Right lobe of liver (tissue), 6 donors: Measurements from ENCODE around the gene RUNDC3A. TPM values are rescaled to one million over a fixed set of nuclear protein-coding genes. Genes with fewer than 3 reads are reported as not detected.
"Not testable (repeated sequence)": the region's sequence is repeated elsewhere in the genome, so short reads cannot be mapped to it uniquely, and the experiment has no call there.

Source experiments
- ATAC-seq, 4 donors: fragments of 200-7000 bp; cut with Tn5 transposase; one replicate each; pipeline ENCODE4 v1.9.1; 2020; ENCODE audit warnings: mild to moderate bottlenecking in 4 of 4, moderate library complexity in 4 of 4
- DNase-seq, 3 donors: peaks; one replicate each; pipeline ENCODE4 v3.0.0-alpha.2; 2020
- H3K27ac ChIP-seq, 3 donors: fragments of 200-600 bp; one replicate each; pipeline ENCODE4 v1.8.0; 2022
- H3K27me3 ChIP-seq, 2 donors: fragments of 200-600 bp; one replicate each; pipeline ENCODE4 v1.8.0; 2022
- H3K36me3 ChIP-seq, 4 donors: fragments of 200-600 bp; sonication (generic) in 1 of 4; one replicate each; pipeline versions ENCODE4 v1.5.1 to v1.8.0; 2017 to 2022; ENCODE audit warnings: control low read depth in 1 of 4
- H3K4me1 ChIP-seq, 4 donors: fragments of 200-600 bp; sonication (generic) in 1 of 4; one replicate each; pipeline versions ENCODE4 v1.5.1 to v1.8.0; 2017 to 2022; ENCODE audit warnings: control low read depth in 1 of 4
- H3K4me3 ChIP-seq, 3 donors: fragments of 200-600 bp; one replicate each; pipeline ENCODE4 v1.8.0; 2022
- H3K9me3 ChIP-seq, 4 donors: fragments of 200-600 bp; sonication (generic) in 1 of 4; one replicate each; pipeline versions ENCODE4 v1.5.1 to v1.8.0; 2017 to 2022; ENCODE audit warnings: control low read depth in 1 of 4
- POLR2A ChIP-seq: fragments of 450-650 bp; IDR thresholded peaks from one replicate; pipeline ENCODE4 v1.6.1; 2017; ENCODE audit warnings: antibody characterized with exemption, mild to moderate bottlenecking
- whole genome bisulfite sequencing: methylation state at CpG from one replicate; pipeline ENCODE4 v1.1.6; 2018; ENCODE audit warnings: low coverage, low lambda C conversion rate; ENCODE audit not compliant: insufficient coverage; ENCODE audit errors: missing lambda C conversion rate; 5-methylcytosine and 5-hydroxymethylcytosine counted together
- intact Hi-C, 2 donors: fragments of 100-400 bp; cut with DNase I; formaldehyde crosslinking; loops; one replicate each; pipeline versions ENCODE4 v1.11.2 to v1.14.1; 2022
- total RNA-seq, 6 experiments: library from RNA; depleted of rRNA in 2 of 6; stranded (reverse); fragments of >200 nt in 2 of 6; fragmentation: NEBNext Ultra II Directional in 3 of 6; extraction: Animal tissue kit (Norgen Biotek cat#: 25700) in 3 of 6; gene quantifications; one replicate each; pipeline versions ENCODE4 v1.1.0 to v1.2.4, GENCODE V29; 2016 to 2023
- TF ChIP-seq, protein P1 (sequence below), 4 donors: fragments of 200-600 bp in 3 of 4; fragments of 450-650 bp in 1 of 4; IDR thresholded peaks; one replicate each; pipeline versions ENCODE4 v1.5.1 to v1.8.0; 2016 to 2022; ENCODE audit warnings: antibody characterized with exemption in 4 of 4, mild to moderate bottlenecking in 2 of 4
- donor health status: DM: no; HTN: yes; CAD: no.
- donor health status: DM: no; HTN: no; CAD: no.
- donor health status: DM: no; HTN: no; CAD: no.
- donor health status: DM: no; HTN: yes; CAD: no.
- donor health status: DM: no; HTN: yes; CAD: no.

RUNDC3A gene
- total RNA-seq, 6 experiments from 2014 or later: 0.12 to 0.75 TPM; not detected in 4

DNA sequence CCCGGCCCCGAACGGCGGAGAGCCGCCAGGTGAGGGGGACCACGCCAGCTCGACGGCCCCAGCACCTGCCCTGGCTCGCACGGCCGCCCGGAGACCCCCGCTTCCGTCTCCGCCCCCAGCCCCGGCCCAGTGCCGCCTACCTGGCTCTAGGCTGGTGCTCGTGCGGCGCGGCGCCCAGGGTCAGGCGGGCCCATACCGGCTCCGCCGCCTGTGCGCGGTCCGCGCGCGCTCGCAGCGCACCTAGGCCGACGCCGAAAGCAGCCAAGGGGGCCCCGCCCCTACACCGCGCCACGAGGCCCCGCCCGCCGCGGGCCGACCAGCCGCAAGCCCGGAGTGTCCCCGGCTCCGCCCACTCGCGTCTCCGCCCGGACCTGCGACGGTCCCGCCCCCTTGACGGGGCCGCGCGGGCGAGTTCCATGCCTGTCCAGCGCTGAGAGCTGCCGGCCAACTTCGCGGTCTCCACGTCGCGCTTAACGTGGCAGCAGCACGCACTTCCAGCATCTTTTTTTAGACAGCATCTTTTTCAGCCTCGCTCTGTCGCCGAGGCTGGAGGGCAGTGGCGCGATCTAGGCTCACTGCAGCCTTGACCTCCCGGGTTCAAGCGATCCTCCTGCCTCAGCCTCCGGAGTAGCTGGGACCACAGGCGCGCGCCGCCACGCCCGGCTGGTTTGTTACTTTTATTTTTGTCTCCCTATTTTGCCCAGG lies 16.3 kb downstream of the RUNDC3A start, which contains the start of gene SLC25A39:
Gene SLC25A39 (minus strand): TSS at position 253 of the 705 bp plus-strand sequence. CDS start 1,261 bp downstream, outside the sequence.
- peak within 1 kb of the TSS; percentile 70 to 86 (median 76) for H3K27ac ChIP-seq
- H3K36me3 ChIP-seq: peaks cover 0 to 24% (median 3%) of the 10 kb centered on the region in 4 donors
- peak; percentile 96 for DNase-seq
- ATAC-seq: peak; percentile 87 to 92 (median 88)
- WGBS: 0% methylated on average over 22 of the region's 85 CpGs
- intact Hi-C loops: loop anchor here (5.0 kb wide), 1 partner anchor 112 kb away; no protein-coding TSS in a partner anchor
- H3K9me3 ChIP-seq: no peaks in the 10 kb centered on the region
- no peaks in the 10 kb centered on the region for H3K27me3 ChIP-seq
- H3K4me1 ChIP-seq: peaks cover 0 to 12% (median 5%) of the 10 kb centered on the region in 4 donors
- peak within 1 kb of the TSS; percentile 89 to 100 (median 97) for H3K4me3 ChIP-seq
- TF ChIP-seq, protein P1, sequence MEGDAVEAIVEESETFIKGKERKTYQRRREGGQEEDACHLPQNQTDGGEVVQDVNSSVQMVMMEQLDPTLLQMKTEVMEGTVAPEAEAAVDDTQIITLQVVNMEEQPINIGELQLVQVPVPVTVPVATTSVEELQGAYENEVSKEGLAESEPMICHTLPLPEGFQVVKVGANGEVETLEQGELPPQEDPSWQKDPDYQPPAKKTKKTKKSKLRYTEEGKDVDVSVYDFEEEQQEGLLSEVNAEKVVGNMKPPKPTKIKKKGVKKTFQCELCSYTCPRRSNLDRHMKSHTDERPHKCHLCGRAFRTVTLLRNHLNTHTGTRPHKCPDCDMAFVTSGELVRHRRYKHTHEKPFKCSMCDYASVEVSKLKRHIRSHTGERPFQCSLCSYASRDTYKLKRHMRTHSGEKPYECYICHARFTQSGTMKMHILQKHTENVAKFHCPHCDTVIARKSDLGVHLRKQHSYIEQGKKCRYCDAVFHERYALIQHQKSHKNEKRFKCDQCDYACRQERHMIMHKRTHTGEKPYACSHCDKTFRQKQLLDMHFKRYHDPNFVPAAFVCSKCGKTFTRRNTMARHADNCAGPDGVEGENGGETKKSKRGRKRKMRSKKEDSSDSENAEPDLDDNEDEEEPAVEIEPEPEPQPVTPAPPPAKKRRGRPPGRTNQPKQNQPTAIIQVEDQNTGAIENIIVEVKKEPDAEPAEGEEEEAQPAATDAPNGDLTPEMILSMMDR (IDR thresholded peaks at IDR 0.05): no peak
- TF ChIP-seq POLR2A: peak; percentile 84

DNA sequence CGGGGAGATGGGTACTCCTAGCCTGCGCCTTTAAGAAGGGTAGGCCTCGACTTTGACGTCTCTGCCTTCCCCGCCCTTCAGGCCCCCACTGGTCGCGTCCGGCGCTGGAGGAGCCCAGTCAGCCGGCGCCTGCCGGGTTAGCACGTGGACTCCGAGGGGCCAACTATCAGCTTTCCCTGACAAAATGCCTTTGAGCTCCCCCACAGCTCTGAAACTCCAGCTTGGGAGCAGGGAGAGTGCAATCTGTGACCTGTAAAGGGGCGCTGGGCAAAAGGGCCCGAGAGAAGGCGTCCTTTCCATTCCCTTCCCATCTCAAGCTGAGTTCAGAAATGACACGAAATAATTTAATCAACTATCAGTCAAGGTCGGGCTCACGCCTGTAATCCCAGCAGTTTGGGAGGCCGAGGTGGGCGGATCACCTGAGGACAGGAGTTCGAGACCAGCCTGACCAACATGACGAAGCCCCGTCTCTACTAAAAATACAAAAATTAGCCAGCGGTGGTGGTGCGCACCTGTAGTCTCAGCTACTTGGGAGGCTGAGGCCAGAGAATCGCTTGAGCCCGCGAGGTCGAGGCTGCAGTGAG lies 18.6 kb downstream of the RUNDC3A start:
- intact Hi-C loops: no loop called here
- 42% methylated on average over 17 of the region's 31 CpGs for WGBS

DNA sequence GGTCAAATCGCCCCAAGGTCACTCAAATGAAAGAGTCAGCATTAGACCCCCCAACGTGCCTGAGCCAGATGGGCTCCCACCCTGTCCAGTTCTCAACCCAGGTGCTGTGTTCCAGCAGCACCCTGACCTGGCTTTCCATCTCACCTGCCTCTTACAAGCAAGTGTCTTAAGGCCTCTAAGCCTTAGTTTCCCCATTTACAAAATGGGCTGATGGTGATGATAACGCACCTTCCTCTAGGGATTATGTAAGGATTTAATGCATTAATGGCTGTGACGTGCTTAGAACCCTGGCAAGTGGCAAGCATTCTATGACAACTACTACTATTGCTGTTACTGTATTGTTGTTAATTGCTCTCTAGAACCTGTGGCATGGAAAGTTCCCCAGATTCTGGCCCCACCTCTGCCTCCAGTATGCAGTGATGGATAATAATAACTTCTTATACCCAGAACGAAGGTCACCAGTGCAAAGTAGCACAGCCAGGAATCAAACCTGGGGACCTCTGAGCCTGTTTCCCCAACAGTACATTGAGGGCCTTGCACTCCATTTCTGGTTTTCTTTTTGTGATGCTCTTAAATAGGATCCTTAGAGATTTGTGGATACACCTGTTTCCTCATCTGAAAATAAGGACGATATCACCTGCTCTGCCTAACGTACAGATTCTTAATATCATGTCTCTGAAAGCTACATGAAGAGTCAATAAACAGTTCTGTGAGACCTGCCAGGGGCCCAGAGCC lies 19.5 kb downstream of the RUNDC3A start:
- H3K27me3 ChIP-seq: no peaks in the 10 kb centered on the region
- H3K36me3 ChIP-seq: no peaks in the 10 kb centered on the region
- DNase-seq (no peak), ATAC-seq (no peak)
- 68% methylated on average over 5 of the region's 7 CpGs for WGBS
- intact Hi-C loops: no loop called here
- peaks cover 0 to 17% (median 6%) of the 10 kb centered on the region in 4 donors for H3K4me1 ChIP-seq
- no peaks in the 10 kb centered on the region for H3K9me3 ChIP-seq
- no peak overlapping the region for H3K4me3 ChIP-seq
- H3K27ac ChIP-seq: no peak overlapping the region
- TF ChIP-seq, protein P1 (IDR thresholded peaks at IDR 0.05): no peak
- TF ChIP-seq POLR2A: no peak

More for the DNA sequence above, 18.6 kb downstream of the RUNDC3A start:
- Histone ChIP-seq H3K4me1 (peaks cover 0 to 17% (median 6%) of the 10 kb centered on the region in 4 donors), H3K27me3 (no peaks in the 10 kb centered on the region), H3K4me3 (peak overlapping the region in 1 of 3 donors; percentile 14), H3K9me3 (no peaks in the 10 kb centered on the region), H3K27ac (no peak overlapping the region), H3K36me3 (peaks cover 0 to 6% (median 0%) of the 10 kb centered on the region in 4 donors)
- TF ChIP-seq, protein P1 (IDR thresholded peaks at IDR 0.05): no peak
- TF ChIP-seq POLR2A: no peak
- ATAC-seq: peak; percentile 80 to 87 (median 86)
- DNase-seq: peak; percentile 97 to 98 (median 98)

DNA sequence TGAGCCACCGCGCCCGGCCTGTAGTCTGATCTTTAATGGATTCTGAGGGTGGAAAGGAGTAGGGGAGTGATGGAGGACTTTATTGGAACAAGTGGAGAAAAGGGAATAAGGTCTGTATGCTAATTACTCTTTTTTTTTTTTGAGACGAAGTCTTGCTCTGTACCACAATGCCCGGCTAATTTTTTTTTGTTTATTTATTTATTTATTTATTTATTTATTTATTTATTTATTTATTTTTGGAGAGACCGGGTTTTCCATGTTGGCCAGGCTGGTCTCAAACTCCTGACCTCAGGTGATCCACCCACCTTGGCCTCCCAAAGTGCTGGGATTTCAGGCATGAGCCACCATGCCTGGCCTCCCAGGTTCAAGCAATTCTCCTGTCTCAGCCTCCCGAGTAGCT lies 21.1 kb downstream of the RUNDC3A start:
- 82% methylated on average over 7 of the region's 7 CpGs for WGBS
- intact Hi-C loops, DNase-seq: not testable (repeated sequence)

DNA sequence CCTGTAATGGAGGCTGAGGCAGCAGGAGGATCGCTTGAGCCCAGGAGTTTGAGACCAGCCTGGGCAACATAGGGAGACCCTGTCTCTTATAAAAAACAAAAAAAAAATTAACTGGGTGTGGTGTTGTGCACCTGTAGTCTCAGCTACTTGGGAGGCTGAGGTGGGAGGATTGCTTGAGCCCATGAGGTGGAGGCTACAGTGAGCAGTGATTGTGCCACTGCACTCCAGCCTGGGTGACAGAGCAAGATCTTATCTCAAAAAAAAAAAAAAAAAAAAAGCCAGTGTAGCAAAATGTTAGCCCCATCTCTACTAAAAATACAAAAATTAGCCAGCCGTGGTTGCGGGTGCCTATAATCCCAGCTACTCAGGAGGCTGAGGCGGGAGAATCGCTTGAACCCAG lies 21.9 kb downstream of the RUNDC3A start:
- ATAC-seq, H3K4me3 ChIP-seq, intact Hi-C loops, H3K9me3 ChIP-seq, H3K4me1 ChIP-seq, DNase-seq, H3K36me3 ChIP-seq, H3K27ac ChIP-seq, H3K27me3 ChIP-seq: not testable (repeated sequence)
- WGBS: 93% methylated on average over 5 of the region's 5 CpGs

More for the DNA sequence above, 21.1 kb downstream of the RUNDC3A start:
- H3K36me3 ChIP-seq, H3K27ac ChIP-seq, H3K27me3 ChIP-seq, ATAC-seq, H3K9me3 ChIP-seq, H3K4me3 ChIP-seq: not testable (repeated sequence)
- H3K4me1 ChIP-seq: peaks cover 0 to 11% (median 0%) of the 10 kb centered on the region in 4 donors
